H1 (cell line): Measurements from ENCODE around the gene CLDN14.

Experiments used
- EP300 ChIP-seq, 2 experiments: IDR thresholded peaks; 1 replicate in 1 of 2; 2 replicates in 1 of 2; pipeline ENCODE4 v1.6.1; 2011 to 2012; ENCODE audit warnings: low read depth in 2 of 2, low read length in 2 of 2, mild to moderate bottlenecking in 2 of 2, borderline replicate concordance in 1 of 2, inconsistent platforms in 1 of 2, moderate library complexity in 1 of 2
- JUN ChIP-seq: IDR thresholded peaks from 2 replicates; pipeline ENCODE4 v1.6.1; 2011; ENCODE audit warnings: low read depth, mild to moderate bottlenecking, improper control_type of control experiment, low read length
- TBP ChIP-seq: IDR thresholded peaks from 2 replicates; pipeline ENCODE4 v1.6.1; 2011; ENCODE audit warnings: low read depth, low read length, improper control_type of control experiment

- no peak for TF ChIP-seq TBP
- no peak for TF ChIP-seq EP300 (IDR thresholded peaks at IDR 0.05; ENCODE audit: borderline replicate concordance in 1 of 2, low read depth in 2 of 2, low read length in 2 of 2)
- TF ChIP-seq JUN = no peak
Observed at GRCh38 chr21:36483095-36483494, 3.2 kb upstream of the CLDN14 start.
